GM19395 (cell line): ENCODE measurements around the gene KCNJ12.
A peak's percentile ranks its signal among the peaks of the same experiment; 100 is the strongest.
"Not testable (repeated sequence)": the region's sequence is repeated elsewhere in the genome, so short reads cannot be mapped to it uniquely, and the experiment has no call there.

ENCODE experiments used
- ATAC-seq: cut with Tn5 transposase; IDR thresholded peaks from one replicate; pipeline ENCODE4 v1.9.1; 2021; ENCODE audit warnings: mild to moderate bottlenecking, moderate library complexity; ENCODE audit not compliant: unreplicated experiment

The KCNJ12 gene

GRCh38 chr17:21376081-21376758, at the start of gene KCNJ12:
Gene KCNJ12 (plus strand): TSS chr17:21376357. CDS start chr17:21415343, 38,986 bp downstream.
- no peak for ATAC-seq

GRCh38 chr17:21327921-21328320, 48.2 kb upstream of the KCNJ12 start:
- ATAC-seq = not testable (repeated sequence)

- ATAC-seq = not testable (repeated sequence)
Measured at GRCh38 chr17:21328778-21329177, 47.4 kb upstream of the KCNJ12 start.

DNA sequence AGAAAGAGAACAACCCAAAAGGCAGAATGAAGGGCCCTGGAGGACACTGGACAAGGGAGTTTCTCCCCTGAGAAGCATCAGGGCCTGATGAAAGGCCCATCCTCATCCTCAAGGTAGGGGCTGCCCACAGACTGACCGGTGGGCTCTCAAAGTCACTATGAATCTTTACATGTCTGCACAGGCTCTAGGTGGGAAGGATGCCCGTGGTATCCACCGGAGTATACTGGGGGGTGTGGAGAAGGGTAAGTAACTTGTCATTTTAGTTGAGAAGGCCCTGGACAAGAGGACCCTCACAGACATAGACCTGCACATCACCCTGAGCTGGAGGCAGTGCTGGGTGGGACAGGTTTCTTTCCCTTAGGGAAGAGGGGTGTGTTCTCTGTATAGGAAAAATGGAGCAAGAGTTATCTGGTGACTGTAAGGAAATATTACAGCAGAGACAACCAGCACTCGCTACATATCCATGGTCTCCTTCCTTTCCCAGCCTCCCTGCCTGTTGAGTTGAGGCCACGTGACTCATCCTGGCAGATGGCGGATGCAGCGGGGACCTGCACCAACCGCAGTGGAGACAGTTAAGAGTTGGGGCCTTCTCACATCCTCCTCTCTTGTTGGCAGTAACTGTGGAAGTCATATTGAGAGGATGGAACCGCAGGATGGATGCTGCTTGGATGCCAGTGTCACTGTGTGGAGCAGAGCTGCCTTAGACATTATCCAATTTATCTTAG, 45.6 kb upstream of the KCNJ12 start:
- ATAC-seq = no peak

DNA sequence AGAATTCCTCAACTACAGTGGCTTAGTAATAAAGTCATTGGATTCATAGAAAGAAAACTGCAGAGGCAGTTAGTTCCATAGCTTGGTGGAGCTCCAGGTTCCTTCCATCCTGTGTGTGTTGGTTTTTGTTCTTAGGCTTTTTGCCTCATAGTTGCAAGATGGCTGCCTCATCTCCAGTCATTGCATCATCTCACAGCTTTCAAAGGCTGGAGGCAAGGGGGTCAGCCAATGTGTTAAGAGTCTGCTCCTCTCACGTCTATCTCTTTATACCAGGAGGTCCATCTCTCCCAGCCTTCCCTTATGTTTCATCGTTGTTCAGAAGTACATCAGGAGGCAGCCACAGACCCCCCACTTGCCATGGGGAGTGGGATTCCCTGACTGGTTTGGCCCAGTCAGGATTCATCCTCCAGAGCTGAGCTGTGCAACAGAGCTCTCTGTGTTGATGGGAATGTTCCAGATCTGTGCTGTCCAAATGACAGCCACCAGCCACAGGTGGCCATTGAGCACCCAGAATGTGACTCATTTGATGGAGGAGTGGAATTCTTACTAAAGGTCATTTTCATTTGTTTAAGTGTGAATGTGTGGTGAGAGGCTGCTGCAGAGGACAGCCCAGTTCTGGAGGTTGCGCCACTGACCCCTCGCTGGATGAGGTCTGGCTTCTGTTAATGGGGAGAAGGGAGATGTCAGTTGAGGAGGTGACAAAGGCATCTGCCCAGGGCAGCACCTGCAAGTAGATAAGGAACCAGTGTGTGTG, 39.4 kb upstream of the KCNJ12 start:
- not testable (repeated sequence) for ATAC-seq

DNA sequence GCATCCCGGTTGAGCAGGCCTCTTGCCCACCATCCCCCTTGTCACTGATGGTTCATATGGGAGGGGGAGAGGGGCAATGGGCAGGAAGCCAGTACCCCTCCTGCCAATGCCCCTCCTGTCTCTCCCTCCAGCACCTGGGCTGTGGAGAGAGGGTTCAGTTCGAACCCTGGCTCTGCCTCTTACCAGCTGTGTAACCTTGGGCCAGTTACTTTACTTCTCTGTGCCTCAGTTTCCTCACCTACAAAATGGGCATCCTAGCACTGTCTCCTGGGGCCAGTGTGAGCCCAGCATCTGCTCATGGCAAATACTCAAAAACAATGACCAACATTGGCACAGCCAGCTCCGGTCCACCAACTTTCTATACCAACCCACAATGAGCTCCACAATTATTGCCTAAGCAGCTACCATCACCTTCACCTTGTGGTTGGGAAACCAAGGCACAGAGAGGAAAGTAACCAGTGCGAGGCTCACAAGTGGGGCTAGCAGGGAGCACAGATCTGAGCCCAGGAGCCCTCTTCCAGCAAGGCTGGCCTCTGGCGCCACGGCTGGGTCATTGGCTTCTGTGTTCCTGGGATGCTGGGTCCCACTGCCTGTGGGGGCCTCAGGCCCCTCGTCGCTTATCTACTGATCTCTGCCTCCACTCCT, 38.1 kb upstream of the KCNJ12 start:
- not testable (repeated sequence) for ATAC-seq

DNA sequence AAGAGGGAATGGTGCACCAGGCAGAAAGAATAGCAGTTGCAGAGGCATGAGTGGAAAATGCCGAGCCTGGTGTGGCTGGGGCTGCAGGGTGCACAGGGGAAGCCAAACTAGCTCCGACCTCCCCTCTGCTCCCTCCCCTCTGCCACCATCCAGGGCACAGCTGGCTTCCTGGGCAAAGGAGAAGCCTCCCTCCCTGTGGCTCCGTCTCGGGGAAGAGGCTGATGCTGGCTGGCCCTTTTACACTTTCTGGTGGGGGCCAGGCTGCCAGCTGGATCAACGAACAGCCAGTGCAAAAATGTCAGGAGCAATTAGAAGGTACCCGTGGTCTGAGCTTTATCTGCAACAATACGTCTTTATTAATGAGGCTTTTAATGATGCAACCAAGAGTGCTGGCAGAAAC, 37.1 kb upstream of the KCNJ12 start:
- no peak for ATAC-seq

DNA sequence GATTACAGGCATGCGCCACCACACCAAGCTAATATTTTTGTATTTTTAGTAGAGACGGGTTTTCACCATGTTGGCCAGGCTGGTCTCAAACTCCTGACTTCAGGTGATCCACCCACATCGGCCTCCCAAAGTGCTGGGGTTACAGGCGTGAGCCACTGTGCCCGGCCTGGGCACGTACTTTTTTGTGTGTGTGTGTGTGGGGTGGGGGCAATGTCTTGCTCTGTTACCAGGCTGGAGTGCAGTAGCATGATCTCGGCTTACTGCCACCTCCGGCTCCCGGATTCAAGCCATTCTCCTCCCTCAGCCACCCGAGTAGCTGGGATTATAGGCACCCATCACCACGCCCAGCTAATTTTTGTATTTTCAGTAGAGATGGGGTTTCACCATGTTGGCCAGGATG, 36.6 kb upstream of the KCNJ12 start:
- not testable (repeated sequence) for ATAC-seq

DNA sequence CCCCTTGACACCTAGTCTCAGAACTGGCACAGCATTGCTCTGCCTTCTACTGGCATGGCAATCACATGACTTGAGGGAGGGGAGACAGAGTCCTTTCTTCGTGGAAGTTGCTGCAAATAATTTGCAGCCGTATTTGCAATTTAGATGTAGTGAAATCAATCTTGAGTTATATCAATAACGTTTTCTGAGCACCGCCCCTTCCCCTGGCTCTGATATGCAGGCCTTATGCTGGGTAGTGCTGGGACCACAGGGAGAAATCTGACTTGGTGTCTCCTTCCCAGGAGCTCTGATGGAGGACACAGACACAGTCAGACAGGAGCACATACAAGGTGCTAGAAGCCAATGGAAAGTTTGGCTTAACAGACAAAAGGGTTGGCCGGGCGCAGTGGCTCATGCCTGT, 35.8 kb upstream of the KCNJ12 start:
- ATAC-seq = not testable (repeated sequence)

DNA sequence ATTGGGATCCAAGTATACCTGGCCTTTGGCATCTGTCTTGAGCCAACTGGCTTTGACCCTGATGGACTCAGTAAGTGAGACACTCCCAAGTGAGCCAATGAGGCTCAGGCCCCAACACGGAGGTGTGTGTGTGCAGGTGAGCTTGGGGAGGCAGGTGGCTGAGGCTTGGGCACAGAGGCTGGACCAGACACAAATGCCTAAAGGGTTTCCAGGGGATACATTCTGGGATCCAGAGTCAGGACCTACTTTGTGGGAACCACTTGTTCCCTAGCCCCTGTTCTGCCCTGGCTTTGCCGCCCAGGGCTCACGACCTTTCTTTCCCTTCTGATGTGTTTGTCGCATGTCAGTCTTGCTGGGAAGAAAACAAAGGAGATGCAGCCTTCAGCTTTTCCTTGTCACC, 34.9 kb upstream of the KCNJ12 start:
- not testable (repeated sequence) for ATAC-seq

DNA sequence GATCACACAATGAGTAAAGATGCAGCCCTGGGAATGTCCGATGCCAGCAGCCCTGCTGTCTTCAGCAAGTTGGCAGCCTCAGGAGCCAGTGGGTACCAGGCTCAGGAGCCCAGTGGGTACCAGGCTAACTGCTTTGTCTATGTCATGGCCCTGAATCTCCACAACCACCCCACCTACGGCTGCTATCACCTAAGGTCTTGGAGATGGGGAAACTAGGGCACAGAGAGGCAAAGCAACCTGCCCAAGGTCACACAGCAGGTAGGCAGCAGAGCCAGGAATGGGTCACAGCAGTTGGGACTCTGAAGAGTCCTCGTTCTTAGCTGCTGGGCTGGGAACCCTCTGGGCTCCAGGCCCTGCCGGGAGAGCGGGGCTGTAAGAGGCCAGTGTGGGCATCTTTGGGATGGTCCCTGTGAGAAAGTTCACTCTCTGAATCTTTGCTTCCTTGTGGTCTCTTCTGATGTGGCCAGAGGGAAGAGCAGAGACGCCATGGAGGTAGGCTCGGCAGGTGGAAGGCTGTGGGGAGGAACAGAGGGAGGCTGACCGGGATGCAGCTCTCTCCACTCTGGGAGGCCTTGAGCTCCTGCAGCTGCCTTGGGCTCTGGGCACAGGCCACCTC, 34.1 kb upstream of the KCNJ12 start:
- not testable (repeated sequence) for ATAC-seq

DNA sequence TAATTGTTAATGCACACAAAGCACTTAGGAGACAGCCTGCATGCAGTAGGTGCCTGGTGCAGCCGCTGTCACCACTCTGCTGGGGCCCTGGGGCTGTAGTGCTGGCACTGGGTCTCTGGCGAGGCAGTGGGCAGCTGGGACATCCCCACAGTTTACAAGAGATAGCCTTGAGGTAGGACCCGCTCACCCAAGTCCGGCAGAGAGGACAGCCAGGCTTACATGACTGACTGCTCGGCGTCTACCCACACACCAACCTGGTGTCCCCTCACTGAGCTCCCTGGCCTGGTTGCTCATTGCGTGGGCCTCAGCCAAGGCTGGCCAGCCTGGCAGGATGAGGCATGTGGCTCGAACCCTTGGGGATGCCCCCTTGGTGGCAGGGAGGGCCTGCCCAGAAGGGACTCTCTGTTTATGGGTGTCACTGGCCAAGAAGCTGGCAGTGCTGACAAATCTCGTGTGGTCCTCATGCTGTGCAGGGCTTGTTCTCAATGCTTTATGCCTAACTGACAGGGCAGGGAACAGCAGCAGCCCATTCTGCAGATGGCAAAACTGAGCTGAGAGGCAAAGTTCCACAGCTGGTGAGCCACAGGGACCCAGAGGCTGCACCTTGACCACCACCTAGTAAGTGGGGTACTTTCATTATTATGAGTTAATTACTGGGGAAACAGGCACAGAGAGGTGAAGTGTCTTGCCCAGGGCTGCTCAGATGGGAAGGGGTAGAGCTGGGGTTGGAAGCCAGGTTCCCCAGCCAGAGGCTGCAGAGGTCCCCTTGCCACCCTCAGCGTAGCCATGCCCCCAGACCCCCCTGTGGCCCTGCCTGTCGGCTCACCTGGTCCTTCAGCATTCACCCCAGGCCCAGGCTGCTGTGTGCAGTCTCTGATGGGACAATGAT, 32.9 kb upstream of the KCNJ12 start:
- ATAC-seq = not testable (repeated sequence)

- ATAC-seq = not testable (repeated sequence)
Measured at GRCh38 chr17:21344801-21345200, 31.4 kb upstream of the KCNJ12 start.

GRCh38 chr17:21345236-21345635, 30.9 kb upstream of the KCNJ12 start:
- ATAC-seq = no peak

DNA sequence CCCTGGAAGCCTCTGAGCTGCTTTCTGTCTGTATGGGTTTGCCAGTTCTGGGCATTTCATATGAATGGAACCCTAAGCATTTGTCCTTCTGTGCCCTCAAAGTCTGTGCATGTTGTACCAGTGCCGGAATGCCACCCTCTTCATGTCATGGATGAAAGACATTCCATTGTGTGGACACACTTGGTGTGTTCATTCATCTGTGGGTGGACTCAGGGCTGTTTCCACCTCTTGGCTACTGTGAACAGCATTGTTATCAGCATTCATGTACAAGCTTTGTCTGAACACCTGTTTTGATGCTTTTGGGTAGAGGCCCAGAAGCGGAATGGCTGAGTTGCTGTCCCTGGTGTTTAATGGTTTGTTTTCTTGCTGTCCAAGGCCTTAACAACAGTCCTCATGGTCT, 30.1 kb upstream of the KCNJ12 start:
- ATAC-seq = not testable (repeated sequence)

- ATAC-seq = not testable (repeated sequence)
Measured at GRCh38 chr17:21346651-21347250, 29.4 kb upstream of the KCNJ12 start.

DNA sequence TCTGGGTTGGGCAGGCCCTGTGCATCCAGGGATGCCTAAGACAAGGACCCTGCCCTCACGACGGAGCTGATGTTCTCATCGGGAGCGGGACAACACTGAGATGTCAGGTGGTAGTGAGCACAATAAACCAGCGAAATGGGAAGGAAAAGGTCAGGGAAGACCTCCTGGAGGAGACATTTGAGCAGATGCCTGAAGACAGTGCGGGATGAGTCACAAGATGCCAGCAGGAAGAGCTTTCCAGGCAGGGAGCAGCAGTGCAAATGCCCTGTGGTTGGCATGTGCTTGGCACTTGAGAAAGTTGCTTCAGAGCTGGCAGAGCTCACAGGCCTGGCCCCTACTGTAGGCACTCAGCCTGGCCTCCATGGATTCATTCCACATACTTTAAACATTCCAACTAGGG, 28.5 kb upstream of the KCNJ12 start:
- not testable (repeated sequence) for ATAC-seq

DNA sequence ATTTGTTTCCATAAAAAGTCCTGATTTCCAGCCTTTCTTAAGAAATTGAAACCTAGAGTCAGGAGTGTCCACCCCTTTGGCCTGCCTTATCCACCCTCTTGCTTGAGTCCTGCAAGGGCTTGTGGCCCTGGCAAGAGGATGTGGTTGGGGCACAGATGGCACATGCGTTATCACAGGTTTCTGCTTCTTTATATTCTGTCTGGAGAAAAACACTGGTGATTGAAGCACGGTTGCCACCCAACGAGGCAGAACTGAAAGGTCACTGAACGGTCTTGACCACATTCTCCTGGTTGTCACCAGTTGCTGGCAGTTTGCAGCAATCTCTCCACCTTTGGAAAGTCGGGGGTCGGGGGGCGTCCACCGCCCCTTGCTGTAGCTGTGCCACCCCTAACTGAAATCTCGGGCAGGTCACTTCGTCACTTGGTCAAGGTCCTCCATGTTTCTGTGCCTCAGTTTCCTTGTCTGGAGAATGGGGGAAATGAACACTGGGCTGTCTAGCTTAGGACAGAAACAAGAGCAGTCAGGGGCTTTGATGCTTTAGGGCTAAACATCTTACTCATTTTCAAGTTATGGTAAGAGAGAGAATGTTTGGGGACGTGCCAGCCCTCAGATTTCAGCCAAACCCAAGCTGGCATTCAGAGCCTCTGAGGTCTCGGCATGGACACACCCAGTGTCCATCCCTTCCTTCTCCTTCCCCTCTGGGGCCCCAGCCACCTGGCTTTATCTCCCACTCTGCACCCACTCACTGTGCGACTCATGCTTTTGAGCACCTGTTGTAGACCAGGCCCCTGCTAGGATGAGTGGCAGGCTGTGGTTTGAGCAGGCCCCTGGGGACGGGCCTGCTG, 27.9 kb upstream of the KCNJ12 start:
- ATAC-seq = peak; percentile 64
